HG03103 (cell line): ENCODE results near the gene CEBPZ.
A peak's percentile ranks its signal among the peaks of the same experiment; 100 is the strongest.
"Not testable (repeated sequence)": the region's sequence is repeated elsewhere in the genome, so short reads cannot be mapped to it uniquely, and the experiment has no call there.

ENCODE experiments used
- ATAC-seq: cut with Tn5 transposase; IDR thresholded peaks from one replicate; pipeline ENCODE4 v1.9.1; 2021; ENCODE audit warnings: low read depth; ENCODE audit not compliant: unreplicated experiment

CEBPZ gene

DNA sequence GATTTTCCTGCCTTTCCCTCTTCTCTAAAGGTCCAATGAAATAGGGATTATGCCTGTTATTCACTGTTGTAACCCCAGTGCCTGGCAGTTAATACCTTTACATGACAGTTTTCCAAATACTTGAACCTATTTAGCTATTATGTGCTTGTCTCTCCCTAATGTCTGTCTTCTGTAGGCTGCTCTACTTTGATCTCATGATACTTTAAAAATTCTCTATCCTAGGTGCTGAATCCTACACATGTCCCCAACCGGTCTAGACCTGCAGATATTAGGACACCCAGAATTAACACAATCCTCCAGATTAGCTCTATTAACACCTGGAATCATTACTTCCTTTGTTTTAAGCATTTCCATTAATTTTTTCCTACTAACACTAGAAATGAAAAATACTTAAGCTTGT lies 7.3 kb downstream of the CEBPZ start:
- no peak for ATAC-seq

DNA sequence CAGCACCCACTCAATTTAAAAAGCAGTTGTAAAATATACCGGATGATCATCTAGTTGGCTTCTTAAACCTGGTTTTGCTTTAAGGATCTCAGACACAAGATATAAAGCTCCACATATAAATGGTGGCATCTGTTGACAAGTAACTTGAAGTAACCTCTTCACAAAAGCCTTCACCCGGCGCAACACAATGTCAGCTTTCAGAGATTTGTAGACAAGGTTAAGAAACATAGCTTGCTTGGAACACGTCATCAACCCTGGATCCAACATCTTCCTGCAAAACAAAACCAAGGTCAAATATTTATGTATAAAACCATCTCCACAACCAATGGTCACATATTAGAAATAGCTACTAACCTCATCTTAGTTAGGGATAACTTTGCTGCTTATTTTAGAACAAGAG lies 8.3 kb downstream of the CEBPZ start:
- ATAC-seq, result no peak

DNA sequence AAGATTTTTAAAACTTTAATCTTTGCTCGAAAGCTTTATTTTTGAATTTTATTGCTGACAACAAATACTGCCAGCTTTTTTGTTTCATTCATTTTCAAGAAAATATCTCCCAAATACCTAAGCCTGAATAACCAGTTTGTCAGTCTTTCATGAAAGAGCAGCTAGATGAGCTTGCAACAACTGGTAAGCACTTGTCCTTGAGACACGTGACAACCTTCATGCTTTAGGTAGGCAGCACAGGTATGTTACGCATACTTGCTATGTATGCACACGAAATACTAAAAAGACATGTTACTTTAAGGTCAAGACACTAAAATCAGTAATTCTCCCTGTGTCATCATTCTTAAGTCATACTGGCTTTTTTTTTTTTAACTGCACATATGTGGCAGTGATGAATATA lies 12.3 kb downstream of the CEBPZ start:
- ATAC-seq, result no peak

DNA sequence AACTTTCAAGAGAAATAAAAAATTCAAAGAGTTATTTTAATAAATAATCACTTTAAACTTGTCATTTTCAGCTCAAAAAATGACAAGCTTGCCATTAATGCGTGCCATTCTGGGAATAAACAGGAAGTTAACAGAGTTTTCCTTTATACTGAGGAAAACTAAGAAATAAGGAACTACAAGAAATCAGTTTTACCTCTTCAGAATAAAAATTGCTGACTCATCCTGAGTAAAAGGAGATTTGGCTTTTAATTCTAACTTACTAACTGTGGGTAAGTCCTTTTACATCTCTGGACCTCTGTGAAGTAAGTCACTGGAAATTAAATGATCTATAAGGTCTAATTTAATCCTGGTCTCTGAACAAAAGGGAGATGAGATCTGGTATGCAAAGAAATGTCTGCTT lies 16.1 kb downstream of the CEBPZ start:
- no peak for ATAC-seq

DNA sequence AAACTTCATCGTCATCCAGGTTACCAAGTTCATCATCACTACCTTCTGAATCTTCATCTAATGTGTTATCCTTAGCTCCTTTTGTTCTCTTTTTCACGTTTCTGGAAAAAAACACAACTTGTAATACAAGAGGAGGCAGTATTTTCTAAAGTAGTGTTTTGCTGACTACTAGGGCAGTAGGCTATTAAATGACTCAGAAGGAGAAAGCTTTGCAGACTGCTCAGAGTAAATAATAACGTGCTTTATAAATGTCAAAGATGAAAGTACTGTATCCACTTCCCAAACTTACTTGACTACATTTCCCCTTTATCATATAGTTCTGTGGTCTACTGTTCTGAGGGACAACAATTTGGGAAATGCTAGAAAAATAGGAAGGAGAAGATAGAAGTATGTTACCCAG lies 19.5 kb downstream of the CEBPZ start:
- ATAC-seq, result no peak

DNA sequence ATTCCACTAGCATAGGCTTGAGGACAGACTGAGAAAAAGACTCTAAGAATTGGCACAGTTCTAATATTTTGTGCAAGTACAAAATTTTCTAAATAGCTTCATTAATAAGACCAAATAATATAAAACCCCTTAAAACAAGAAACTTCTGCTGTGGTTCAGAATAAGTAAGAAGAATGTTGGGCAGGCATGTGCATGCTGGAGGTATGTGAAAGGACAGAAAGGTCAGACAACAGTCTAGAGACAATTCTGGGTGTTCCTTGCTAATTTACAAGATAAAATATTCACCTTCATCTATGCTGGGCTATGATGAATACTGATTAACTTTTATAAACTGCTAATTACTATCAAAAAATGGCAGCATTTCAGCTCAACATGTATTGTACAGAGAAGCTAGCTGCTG lies 20.2 kb downstream of the CEBPZ start:
- ATAC-seq, result no peak

DNA sequence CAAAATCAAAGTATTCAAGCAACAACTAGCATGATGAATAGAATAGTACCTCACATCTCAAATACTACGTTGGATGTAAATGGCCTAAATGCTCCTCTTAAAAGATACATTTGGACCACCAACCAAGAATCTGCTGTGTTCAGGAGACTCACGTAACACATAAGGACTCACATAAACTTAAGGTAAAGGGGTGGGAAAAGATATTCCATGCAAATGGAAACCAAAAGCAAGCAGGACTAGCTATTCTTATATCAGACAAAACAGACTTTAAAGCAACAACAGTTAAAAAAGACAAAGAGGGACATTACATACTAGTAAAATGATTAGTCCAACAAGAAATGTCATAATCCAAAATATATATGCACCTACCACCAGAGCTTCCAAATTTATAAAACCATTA lies 24.6 kb downstream of the CEBPZ start:
- ATAC-seq, result not testable (repeated sequence)

DNA sequence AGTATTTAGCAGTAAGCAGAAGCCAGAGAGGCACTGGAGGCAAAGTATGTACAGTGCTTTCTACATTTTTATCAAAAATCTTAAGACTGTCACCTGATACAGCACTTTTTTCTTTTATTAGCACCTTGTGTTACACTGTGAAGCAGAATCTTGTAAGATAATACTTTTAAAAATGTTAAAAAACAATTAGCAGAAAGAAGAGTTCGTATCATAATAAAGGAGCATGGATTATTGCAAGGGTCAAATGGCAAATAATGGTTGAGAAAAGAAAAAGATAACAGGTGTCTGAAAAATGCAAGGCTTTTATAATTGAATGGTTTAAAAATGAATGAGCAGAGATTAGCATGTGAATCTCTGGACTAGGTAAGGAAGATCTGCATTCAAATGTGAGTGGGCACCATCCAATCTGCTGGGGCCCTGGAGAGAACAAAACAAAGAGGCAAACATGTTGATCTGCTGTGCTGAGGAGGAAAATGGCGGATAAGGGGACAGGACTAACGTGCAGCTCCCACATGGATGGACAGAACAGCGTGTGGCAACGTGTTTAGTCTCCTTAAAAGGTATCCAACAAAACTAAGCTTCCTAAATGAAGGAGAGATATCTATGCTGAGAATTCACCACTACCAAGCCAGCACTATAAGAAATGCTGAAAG lies 25.6 kb downstream of the CEBPZ start:
- no peak for ATAC-seq

DNA sequence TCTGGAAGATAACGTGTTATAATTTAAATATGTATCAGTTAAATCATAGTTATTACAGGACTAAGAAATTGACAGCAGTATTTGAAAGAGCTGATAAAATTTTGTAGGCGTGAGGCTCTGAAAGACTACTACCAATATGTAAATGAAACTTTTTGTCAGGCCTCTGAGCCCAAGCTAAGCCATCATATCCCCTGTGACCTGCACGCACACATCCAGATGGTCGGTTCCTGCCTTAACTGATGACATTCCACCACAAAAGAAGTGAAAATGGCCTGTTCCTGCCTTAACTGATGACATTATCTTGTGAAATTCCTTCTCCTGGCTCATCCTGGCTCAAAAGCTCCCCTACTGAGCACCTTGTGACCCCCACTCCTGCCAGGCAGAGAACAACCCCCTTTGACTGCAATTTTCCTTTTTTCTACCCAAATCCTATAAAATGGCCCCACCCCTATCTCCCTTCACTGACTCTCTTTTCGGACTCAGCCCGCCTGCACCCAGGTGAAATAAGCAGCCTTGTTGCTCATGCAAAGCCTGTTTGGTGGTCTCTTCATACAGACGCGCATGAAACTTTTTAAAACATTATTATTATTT lies 26.2 kb downstream of the CEBPZ start:
- not testable (repeated sequence) for ATAC-seq

DNA sequence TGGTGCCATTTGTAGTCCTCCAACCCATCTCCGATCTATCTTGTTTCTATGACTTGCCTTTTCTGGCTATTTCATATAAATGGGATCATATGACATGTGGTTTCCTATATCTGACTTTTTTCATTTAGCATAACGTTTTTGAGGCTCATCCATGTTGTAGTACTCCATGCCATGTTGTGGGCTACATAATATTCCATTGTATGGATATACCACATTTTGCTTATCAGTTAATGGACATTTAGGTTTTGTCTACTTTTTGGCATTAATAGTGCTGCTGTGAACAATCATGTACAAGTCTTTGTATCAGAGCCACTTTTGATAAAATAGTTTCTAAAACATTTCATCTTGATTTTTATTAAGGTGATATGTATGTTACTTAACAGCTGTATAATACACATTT lies 27.7 kb downstream of the CEBPZ start:
- no peak for ATAC-seq

DNA sequence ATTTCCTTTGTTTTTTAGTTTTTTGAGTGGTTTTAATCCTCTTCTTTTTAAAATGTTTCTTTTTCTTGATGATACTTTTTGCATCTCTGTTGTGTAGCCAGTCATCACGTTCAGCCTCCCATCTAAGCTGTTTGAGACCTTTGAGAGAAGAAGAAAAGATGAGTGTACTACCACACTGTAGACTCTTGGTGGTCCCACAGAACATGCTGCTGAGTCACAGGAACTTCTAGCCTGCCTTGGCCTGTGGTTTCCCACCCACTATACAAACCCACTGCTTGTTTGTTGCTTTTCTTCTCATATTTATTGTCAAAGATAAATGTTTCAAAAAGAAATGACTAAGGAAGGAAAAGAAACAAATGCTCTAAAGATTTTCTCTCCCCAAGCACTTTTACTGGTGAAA lies 29.6 kb downstream of the CEBPZ start:
- ATAC-seq, result no peak

DNA sequence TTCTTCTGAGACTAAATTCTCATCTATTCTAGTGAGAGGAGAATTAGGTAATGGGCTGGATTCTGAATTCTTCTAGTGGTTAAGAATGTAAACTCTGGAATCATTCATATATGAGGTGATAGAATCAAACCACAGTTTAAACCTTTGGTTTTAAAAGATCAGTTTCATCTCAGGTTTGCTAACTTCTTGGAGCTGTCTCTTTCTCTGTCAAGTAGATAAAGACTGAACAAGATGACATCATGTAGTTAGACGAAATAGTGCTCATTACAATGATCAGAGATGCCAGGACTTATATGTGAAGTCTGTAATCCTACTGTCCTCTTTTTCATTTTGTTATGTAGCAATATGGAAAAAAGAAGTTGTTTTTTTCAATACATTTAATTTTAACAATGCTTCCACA lies 30.2 kb downstream of the CEBPZ start:
- no peak for ATAC-seq

DNA sequence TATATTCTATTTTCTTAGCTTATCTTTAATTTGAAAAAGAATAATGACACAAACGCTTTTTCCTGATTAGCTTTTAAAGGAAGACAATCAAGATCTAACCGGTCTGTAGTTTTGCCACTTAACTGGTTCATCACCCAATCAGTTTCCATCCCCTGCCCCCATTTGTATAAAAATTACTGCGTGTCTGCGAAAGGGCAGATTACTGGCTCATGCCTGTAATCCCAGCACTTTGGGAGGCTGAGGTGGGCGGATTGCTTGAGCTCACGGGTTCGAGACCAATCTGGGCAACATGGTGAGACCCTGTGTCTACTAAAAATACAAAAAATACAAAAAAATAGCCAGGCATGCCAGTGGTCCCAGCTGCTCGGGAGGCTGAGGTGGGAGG lies 32.7 kb downstream of the CEBPZ start:
- no peak for ATAC-seq

DNA sequence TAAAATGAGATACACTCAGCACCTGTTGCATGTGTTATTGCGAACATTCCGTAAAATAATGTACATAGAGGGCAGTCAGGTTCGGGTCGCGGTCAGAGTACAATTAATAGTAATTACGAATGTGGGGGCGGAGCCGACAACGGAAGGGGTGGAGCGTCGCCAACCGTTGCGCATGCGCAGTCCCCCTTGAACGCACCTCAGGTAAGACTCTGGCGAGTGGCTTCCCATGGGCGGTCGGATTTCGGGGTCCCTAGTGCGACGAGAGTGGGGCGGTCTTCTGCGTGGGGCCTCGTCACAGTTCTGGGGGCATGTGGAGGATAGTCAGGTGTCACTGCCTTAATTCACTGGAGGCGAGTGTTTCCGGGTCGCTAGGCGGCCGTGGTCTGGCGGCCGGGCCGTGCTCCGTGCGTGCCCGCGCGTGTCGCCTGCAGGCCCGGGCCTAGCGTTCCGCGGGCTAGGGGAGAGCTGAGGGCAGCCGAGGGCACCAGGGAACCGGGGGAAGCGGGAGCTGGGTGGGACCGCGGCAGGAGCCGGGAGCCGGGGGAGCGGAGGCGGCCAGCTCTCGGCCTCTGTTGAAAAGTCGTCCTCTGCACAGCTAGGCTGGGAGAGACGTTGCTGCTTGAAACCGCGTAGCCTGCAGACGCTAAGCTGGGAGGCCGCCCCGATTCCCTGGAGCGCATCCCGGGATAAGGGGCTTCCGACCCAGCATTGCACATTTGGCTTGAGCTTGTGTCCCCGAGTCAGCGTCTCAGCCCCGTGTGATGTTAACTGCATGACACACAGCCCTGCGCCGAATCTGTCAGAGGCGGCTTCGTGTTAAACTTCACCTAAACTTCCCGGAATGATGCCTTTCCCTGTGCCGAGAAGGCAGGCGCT lies 34.8 kb downstream of the CEBPZ start, which contains the start of gene CEBPZOS:
Gene CEBPZOS, plus strand, starts transcription at position 177 of the 876 bp plus-strand sequence. CDS start 3,209 bp downstream, outside the sequence.
- peak; percentile 63 for ATAC-seq

DNA sequence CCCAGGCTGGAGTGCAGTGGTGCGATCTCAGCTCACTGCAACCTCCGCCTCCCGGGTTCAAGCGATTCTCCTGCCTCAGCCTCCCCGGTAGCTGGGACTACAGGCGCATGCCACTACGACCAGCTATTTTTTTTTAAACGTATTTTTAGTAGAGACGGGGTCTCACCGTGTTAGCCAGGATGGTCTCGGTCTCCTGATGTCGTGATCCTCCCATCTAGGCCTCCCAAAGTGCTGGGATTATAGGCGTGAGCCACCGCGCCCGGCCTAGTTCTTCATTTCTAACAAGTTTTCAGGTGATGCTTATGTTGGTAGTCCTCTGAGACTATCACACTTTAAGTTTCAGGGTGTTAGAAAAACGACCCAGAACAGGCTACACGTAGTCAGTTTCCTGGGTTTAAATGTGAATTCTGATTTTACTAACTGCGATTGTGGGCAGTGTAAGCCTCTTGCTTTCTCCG lies 35.5 kb downstream of the CEBPZ start:
- not testable (repeated sequence) for ATAC-seq

DNA sequence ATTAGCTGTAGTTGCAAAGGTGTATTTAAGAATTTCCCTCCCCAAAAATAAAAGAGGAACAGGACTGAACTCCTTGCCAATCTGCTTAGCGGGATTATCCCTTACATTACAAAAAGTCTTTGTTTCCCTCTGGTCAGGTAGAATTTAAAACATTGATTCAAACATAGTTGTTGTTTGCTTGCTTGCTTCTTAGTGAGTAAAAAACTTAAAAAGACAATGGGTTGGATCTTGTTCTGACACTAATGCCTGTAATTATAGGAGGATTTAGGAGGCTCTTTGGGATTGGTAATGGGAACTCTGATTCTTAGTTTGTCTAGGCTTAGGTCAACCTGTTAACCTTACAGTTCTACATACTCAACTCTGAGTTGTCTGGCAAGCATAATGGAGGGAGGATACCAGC lies 38.8 kb downstream of the CEBPZ start:
- no peak for ATAC-seq

DNA sequence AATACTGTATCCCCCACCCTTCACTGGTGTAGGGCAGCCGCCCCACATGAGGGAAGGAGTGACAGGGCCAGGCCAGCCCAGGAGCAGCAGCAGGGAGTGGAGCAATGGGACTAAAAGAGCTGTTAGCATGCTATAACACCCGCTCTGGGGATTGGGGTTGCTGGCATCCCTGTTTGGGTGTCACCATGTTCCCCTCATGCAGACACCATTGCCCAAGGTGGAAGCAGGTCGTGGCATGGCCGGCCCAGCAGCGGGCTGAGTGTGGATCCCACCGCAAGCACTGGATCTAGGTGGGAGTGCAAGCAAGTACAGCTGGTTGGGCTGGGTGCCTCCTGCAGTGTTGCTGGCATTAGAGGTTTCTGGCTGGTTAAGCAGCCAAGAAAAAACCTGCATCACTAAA lies 39.6 kb downstream of the CEBPZ start:
- no peak for ATAC-seq

DNA sequence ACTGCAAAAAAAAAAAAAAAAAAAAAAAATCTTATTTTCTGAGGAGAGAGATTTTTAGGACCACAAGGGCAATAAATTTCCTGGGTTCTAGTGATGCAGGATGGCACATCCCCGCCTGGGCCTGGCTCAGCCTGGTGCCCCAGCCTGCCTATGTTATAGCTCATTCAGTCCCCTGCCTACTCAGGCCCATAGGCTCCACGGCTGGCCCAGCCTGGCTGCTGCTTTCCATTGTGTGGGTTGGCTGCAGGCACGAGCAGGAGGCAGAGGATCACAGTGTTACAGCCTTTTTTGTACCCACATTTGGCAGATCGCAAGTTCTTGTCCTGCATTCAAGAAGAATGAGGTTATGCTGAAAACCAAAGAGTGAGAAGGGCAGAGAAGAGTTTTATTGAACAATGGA lies 40.1 kb downstream of the CEBPZ start:
- no peak for ATAC-seq

DNA sequence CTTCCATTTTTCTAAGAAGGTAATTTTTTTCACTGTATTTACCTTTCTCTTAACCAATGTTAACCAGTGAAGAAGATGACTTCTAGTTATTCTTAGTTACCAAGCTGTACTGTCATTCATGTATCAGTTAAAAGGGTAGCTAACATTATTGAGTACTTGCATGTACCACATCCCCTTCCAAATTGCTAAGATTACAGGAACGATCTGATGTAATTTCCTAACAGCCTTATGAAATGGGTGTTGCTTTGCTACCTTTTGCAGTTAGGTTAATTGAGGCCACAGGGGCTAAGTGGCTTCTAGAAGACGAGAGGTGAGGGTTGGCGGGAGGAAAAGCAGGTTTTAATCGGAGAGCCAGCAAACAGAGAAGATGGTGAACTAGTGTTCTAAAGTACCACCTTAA lies 41.1 kb downstream of the CEBPZ start:
- no peak for ATAC-seq

DNA sequence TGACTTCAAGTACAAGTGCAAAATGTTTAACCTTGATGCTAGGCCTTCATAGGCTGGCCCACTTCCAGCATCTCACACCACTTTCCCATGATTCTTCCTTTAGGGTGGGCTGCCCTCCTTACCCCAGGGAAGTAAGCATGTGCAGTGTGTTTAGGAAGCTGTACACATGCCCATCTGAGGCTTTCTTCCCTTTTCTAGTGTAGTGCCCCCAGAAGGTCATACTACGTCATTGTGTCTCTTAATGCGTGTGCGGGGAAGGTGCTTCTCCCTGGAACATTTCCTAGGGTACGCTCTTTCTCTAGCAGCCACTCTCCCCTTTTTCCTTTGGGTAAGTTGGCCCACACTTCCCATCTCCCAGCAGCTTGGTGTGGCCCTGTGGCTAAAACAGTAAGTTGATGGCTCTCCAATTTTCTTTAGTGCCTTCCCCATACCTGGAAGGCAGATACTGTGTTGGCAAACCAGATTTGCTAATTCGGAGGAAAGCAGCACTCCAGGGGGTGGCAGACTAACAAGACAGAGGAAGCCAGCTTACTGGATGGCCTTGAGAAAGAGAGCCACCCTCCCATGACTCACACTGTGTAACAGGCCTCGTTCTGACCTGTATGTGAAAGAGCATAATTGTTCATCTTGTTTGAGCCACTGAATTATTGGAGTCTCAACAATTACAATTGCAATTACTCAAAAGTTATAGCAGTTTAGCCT lies 41.8 kb downstream of the CEBPZ start:
- no peak for ATAC-seq

DNA sequence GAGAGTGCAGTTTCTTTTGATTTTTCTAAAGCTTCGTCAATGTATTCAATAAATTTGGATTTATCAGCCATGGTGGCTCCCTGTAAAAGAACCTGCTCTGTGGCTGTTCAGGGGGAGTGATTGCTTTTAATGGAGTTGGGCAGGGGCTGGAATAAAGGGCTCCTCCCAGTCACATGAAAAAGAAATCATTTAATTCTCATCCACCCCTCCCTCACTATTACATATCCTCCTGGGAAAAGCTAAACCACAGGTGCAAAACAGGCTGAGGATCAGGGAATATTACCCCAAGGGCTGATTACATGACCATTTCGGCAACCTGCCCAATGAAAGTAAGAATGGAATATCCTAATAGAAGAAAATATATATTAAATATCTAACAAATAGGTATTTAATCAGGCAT lies 42.8 kb downstream of the CEBPZ start, which contains the start of gene SULT6B1:
Gene SULT6B1, minus strand, starts transcription at position 101 of the 400 bp plus-strand sequence. Its CDS starts 30 bp downstream, at position 71.
- no peak for ATAC-seq
